DOHH2 (cell line): ENCODE data around the gene PBOV1.

Source experiments
- EZH2phosphoT487 ChIP-seq: fragments of 200-600 bp; sonication (generic); IDR thresholded peaks from 2 replicates; pipeline ENCODE4 v1.6.1; 2017; ENCODE audit warnings: borderline replicate concordance, mild to moderate bottlenecking, antibody characterized with exemption, low read length, moderate library complexity, mixed read lengths
- TF ChIP-seq, protein P1 (sequence below): fragments of 200-600 bp; sonication (generic); IDR thresholded peaks from one replicate; pipeline ENCODE4 v1.5.1; 2014; ENCODE audit warnings: antibody characterized with exemption, mild to moderate bottlenecking, low read depth, low read length; ENCODE audit not compliant: poor library complexity, severe bottlenecking

DNA sequence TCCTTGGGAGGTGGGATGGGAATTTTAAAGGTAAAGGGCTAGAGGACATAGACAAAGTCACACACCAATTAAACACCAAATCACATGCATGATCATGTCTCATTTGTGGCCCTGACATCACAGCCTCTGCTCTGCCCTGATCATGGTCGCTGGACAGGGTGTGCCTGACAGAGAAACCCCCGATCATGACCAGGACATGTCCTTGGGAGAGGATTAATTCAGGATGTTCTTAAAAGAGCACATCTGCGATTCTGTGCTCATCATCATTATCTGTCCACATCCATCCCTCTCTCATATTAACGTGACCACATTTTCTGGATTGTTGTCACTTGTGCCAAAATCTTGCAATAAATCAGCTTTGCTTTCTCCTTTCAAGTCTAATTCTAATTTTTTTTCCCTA is 7.7 kb upstream of the PBOV1 start:
- TF ChIP-seq, protein P1, sequence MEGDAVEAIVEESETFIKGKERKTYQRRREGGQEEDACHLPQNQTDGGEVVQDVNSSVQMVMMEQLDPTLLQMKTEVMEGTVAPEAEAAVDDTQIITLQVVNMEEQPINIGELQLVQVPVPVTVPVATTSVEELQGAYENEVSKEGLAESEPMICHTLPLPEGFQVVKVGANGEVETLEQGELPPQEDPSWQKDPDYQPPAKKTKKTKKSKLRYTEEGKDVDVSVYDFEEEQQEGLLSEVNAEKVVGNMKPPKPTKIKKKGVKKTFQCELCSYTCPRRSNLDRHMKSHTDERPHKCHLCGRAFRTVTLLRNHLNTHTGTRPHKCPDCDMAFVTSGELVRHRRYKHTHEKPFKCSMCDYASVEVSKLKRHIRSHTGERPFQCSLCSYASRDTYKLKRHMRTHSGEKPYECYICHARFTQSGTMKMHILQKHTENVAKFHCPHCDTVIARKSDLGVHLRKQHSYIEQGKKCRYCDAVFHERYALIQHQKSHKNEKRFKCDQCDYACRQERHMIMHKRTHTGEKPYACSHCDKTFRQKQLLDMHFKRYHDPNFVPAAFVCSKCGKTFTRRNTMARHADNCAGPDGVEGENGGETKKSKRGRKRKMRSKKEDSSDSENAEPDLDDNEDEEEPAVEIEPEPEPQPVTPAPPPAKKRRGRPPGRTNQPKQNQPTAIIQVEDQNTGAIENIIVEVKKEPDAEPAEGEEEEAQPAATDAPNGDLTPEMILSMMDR, result no peak
- TF ChIP-seq EZH2phosphoT487, result no peak
